ENCODE measurements around the gene OR2T34.
"Not testable (repeated sequence)": the region's sequence is repeated elsewhere in the genome, so short reads cannot be mapped to it uniquely, and the experiment has no call there.

Gene OR2T34

GRCh38 chr1:248565530-248566373 lies 8.8 kb downstream of the OR2T34 start:
- in situ Hi-C loops (cut with HindIII; ENCODE audit: low sequenced_read_pairs): not testable (repeated sequence)

GRCh38 chr1:248562672-248563071 lies 11.9 kb downstream of the OR2T34 start, which contains the start of gene OR2T29:
TSS of gene OR2T29 (minus strand) at chr1:248562772. CDS start at chr1:248559491, 3,281 bp downstream.
- in situ Hi-C loops (cut with HindIII; ENCODE audit: low sequenced_read_pairs): not testable (repeated sequence)

GRCh38 chr1:248551027-248551426 lies 23.5 kb downstream of the OR2T34 start:
- in situ Hi-C loops (cut with HindIII; ENCODE audit: low sequenced_read_pairs): not testable (repeated sequence)

- in situ Hi-C loops (cut with HindIII; ENCODE audit: low sequenced_read_pairs): not testable (repeated sequence)
Measured at GRCh38 chr1:248547383-248547782, 27.2 kb downstream of the OR2T34 start.

GRCh38 chr1:248537449-248537848 lies 37.1 kb downstream of the OR2T34 start:
- in situ Hi-C loops (cut with HindIII; ENCODE audit: low sequenced_read_pairs): not testable (repeated sequence)
